ENCODE results near the gene CADM2.

CADM2 gene

GRCh38 chr3:85881833-85882393, 923.1 kb downstream of the CADM2 start:
- no peak for DNase-seq (ENCODE audit: low read depth)
- TF ChIP-seq, protein P1, sequence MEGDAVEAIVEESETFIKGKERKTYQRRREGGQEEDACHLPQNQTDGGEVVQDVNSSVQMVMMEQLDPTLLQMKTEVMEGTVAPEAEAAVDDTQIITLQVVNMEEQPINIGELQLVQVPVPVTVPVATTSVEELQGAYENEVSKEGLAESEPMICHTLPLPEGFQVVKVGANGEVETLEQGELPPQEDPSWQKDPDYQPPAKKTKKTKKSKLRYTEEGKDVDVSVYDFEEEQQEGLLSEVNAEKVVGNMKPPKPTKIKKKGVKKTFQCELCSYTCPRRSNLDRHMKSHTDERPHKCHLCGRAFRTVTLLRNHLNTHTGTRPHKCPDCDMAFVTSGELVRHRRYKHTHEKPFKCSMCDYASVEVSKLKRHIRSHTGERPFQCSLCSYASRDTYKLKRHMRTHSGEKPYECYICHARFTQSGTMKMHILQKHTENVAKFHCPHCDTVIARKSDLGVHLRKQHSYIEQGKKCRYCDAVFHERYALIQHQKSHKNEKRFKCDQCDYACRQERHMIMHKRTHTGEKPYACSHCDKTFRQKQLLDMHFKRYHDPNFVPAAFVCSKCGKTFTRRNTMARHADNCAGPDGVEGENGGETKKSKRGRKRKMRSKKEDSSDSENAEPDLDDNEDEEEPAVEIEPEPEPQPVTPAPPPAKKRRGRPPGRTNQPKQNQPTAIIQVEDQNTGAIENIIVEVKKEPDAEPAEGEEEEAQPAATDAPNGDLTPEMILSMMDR (IDR thresholded peaks at IDR 0.05; ENCODE audit: control insufficient read depth, insufficient read depth, low read depth, low read length, missing control alignments): no peak
- H3K4me3 ChIP-seq (ENCODE audit: control insufficient read depth, low read depth, low read length): no peak overlapping the region

DNA sequence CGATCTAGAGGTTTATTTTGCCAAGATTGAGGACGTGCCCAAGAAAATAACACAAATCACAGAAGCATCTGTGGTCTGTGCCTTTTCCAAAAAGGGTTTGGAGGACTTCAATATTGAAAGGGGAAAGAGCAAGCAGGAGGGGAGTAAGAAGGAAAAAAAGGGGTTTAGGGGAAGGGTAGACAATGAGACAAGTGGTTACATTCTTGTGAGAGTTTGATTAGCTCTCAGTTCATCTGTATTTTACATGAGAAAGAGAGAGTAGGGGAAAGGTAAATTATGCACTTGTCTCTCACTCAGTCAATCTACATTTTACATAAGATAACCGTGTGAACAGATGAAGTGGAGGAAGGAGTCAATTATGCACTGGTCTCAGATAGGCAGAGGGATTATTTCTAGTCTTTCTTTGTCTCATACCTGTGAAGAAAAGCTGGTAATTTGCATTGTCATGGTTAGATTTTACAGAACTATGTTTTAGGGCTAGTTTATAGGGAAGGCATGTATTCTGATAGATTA, 931.3 kb downstream of the CADM2 start:
- H3K4me3 ChIP-seq (ENCODE audit: control insufficient read depth, low read depth, low read length): no peak overlapping the region
- no peak for DNase-seq (ENCODE audit: low read depth)
- TF ChIP-seq, protein P1 (IDR thresholded peaks at IDR 0.05; ENCODE audit: control insufficient read depth, insufficient read depth, low read depth, low read length, missing control alignments): no peak

DNA sequence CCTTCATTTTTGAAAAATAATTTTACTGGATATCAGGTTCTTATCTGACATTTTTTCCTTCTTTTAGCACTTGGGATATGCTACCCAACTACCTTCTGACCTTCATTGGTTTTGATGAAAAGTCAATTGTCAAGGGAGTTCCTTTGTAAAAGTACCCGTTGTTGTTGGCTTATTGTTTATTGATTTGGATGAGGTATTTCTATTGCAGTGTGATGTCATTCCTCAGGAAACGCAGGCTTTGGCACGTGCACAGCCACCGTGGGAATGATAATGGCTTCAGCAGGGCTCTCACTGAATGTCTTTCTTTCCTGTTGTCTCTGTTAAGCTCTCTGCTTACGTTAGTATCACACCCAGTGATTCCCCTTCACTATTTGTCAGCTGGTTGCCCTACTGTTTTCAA, 944.6 kb downstream of the CADM2 start:
- DNase-seq (ENCODE audit: low read depth): no peak
- TF ChIP-seq, protein P1 (IDR thresholded peaks at IDR 0.05; ENCODE audit: control insufficient read depth, insufficient read depth, low read depth, low read length, missing control alignments): no peak
- no peak overlapping the region for H3K4me3 ChIP-seq (ENCODE audit: control insufficient read depth, low read depth, low read length)

DNA sequence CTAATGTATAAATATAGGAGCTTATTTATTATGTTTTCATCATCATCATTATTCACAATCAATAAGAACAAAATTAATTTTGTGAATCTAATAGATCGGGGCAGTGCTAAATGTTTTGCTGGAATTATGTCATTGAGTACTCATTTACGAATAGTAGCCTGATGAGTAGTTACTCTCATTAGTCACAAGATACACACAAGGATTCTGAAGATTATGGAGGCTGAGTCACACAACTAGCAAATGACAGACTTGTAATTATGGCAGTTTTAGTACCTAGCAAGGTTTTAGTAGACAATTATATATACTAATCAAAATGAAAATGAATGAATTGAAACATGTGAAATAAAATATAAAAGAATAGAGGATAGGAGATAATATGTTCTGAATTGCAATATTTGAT, 954.2 kb downstream of the CADM2 start:
- H3K4me3 ChIP-seq (ENCODE audit: control insufficient read depth, low read depth, low read length): no peak overlapping the region
- TF ChIP-seq, protein P1 (IDR thresholded peaks at IDR 0.05; ENCODE audit: control insufficient read depth, insufficient read depth, low read depth, low read length, missing control alignments): no peak
- no peak for DNase-seq (ENCODE audit: low read depth)

GRCh38 chr3:85922374-85922773, 963.6 kb downstream of the CADM2 start:
- H3K4me3 ChIP-seq (ENCODE audit: control insufficient read depth, low read depth, low read length): no peak overlapping the region
- TF ChIP-seq, protein P1 (IDR thresholded peaks at IDR 0.05; ENCODE audit: control insufficient read depth, insufficient read depth, low read depth, low read length, missing control alignments): no peak
- no peak for DNase-seq (ENCODE audit: low read depth)

DNA sequence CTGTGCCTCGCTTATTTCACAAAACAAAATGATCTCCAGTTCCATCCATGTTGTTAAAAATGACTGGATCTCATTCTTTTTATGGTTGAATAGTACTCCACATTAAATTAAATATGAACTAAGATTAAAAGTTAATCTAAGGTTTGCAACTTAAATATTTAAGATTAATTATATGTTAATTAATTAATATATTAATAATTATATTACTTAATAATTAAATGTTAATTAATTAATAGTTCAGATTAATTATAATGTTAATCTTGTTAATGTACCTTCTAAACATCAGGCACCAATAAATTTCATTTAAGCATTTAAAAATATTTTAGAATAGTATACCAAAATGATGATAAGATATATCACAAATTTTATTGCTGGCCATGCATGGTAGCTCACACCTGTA, 971.9 kb downstream of the CADM2 start:
- TF ChIP-seq, protein P1 (IDR thresholded peaks at IDR 0.05; ENCODE audit: control insufficient read depth, insufficient read depth, low read depth, low read length, missing control alignments): no peak
- no peak for DNase-seq (ENCODE audit: low read depth)
- H3K4me3 ChIP-seq (ENCODE audit: control insufficient read depth, low read depth, low read length): no peak overlapping the region
